Thyroid gland (tissue), 4 donors: ENCODE measurements around the gene NUDCD3.

Experiments used
- POLR2A ChIP-seq, 2 donors: fragments of 450-650 bp; IDR thresholded peaks; one replicate each; pipeline ENCODE4 v1.6.1; 2017; ENCODE audit warnings: antibody characterized with exemption in 2 of 2, mild to moderate bottlenecking in 2 of 2, moderate library complexity in 1 of 2
- TF ChIP-seq, protein P1 (sequence below), 6 experiments: fragments of 200-600 bp in 3 of 6; fragments of 450-650 bp in 3 of 6; sonication (generic) in 3 of 6; IDR thresholded peaks; one replicate each; pipeline ENCODE4 v1.5.1; 2016 to 2019; ENCODE audit warnings: antibody characterized with exemption in 6 of 6, mild to moderate bottlenecking in 2 of 6, inconsistent platforms in 1 of 6, moderate library complexity in 1 of 6

DNA sequence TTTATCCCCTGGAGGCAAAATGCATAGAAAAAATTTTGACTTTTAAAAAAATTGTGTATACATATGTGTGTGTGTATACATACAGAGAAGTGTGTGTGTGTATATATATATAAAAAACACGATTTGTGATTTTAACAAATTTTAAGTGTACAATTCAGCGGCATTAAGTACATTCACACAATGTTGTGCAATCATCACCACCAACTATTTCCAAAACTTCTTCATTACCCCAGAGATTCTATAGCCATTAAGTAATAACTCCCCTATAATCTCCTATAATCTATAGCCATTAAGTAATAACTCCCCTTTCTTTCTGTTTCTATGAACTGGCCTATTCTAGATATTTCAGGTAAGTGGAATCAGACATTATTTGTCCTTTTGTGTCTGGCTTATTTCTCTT lies 144.4 kb downstream of the NUDCD3 start:
- TF ChIP-seq, protein P1, sequence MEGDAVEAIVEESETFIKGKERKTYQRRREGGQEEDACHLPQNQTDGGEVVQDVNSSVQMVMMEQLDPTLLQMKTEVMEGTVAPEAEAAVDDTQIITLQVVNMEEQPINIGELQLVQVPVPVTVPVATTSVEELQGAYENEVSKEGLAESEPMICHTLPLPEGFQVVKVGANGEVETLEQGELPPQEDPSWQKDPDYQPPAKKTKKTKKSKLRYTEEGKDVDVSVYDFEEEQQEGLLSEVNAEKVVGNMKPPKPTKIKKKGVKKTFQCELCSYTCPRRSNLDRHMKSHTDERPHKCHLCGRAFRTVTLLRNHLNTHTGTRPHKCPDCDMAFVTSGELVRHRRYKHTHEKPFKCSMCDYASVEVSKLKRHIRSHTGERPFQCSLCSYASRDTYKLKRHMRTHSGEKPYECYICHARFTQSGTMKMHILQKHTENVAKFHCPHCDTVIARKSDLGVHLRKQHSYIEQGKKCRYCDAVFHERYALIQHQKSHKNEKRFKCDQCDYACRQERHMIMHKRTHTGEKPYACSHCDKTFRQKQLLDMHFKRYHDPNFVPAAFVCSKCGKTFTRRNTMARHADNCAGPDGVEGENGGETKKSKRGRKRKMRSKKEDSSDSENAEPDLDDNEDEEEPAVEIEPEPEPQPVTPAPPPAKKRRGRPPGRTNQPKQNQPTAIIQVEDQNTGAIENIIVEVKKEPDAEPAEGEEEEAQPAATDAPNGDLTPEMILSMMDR (IDR thresholded peaks at IDR 0.05) = no peak
- no peak for TF ChIP-seq POLR2A (IDR thresholded peaks at IDR 0.05)
